IMR-90 (cell line): ENCODE data around the gene ZFHX3. TPM values are rescaled to one million over a fixed set of nuclear protein-coding genes. Genes with fewer than 3 reads are reported as not detected.

Experiments used
- ATAC-seq: fragments of 200-7000 bp; cut with Tn5 transposase; 2 replicates; pipeline ENCODE4 v1.9.1; 2020; ENCODE audit warnings: low read depth, mild to moderate bottlenecking, moderate library complexity
- BruUV-seq: library from RNA; stranded (reverse); fragments of 400-500 nt; replicated peaks from 2 replicates; lab custom pipeline; 2021; lab: Mats Ljungman, UMichigan
- CTCF ChIA-PET: fragments of 300-600 bp; formaldehyde crosslinking; extraction: SDS; loops from one replicate; lab custom pipeline; 2021; ENCODE audit warnings: antibody characterized with exemption; lab: Yijun Ruan, JAX
- POLR2A ChIA-PET: fragments of 300-600 bp; sonication (Branson Sonifier 250); formaldehyde crosslinking; loops from one replicate; lab custom pipeline; 2022; ENCODE audit warnings: antibody characterized with exemption; ENCODE audit not compliant: unreplicated experiment; lab: Charles Lee
- DNase-seq: peaks from one replicate; pipeline ENCODE4 v3.0.0; 2013
- H2AFZ ChIP-seq: replicated peaks from 2 replicates; pipeline ENCODE3; 2013; ENCODE audit warnings: low read length, mild to moderate bottlenecking; ENCODE audit not compliant: poor library complexity
- H2AK5ac ChIP-seq: 2 replicates; pipeline ENCODE4 v1.6.1; 2013; ENCODE audit warnings: low read depth, low read length, inconsistent platforms
- H2AK9ac ChIP-seq: replicated peaks from 2 replicates; pipeline ENCODE3; 2013; ENCODE audit warnings: mild to moderate bottlenecking, low read depth, low read length, moderate library complexity; ENCODE audit not compliant: poor library complexity
- H2BK120ac ChIP-seq: 2 replicates; pipeline ENCODE4 v1.6.1; 2013; ENCODE audit warnings: low read depth, low read length, inconsistent platforms
- H2BK15ac ChIP-seq: 3 replicates; pipeline ENCODE4 v1.6.1; 2013; ENCODE audit warnings: low read depth, low read length, inconsistent platforms
- H2BK20ac ChIP-seq: 2 replicates; pipeline ENCODE4 v1.6.1; 2013; ENCODE audit warnings: low read depth, mild to moderate bottlenecking, inconsistent platforms, low read length, moderate library complexity
- H2BK5ac ChIP-seq: 2 replicates; pipeline ENCODE4 v1.6.1; 2013; ENCODE audit warnings: mild to moderate bottlenecking, low read depth, low read length, inconsistent platforms; ENCODE audit not compliant: poor library complexity, severe bottlenecking
- H3K14ac ChIP-seq: replicated peaks from 2 replicates; pipeline ENCODE4 v1.6.1; 2013; ENCODE audit warnings: low read depth, low read length, inconsistent platforms
- H3K18ac ChIP-seq: 2 replicates; pipeline ENCODE4 v1.6.1; 2013; ENCODE audit warnings: low read depth, low read length, control low read depth
- H3K23ac ChIP-seq: 2 replicates; pipeline ENCODE4 v1.6.1; 2013; ENCODE audit warnings: low read depth, low read length, inconsistent platforms
- H3K27ac ChIP-seq: 2 replicates; pipeline ENCODE4 v1.5.1; 2013; ENCODE audit warnings: mild to moderate bottlenecking, control low read depth, low read length; ENCODE audit not compliant: insufficient read depth
- H3K27me3 ChIP-seq: 2 replicates; pipeline ENCODE4 v1.6.1; 2013; ENCODE audit warnings: low read length; ENCODE audit not compliant: control insufficient read depth, insufficient read depth
- H3K36me3 ChIP-seq: 2 replicates; pipeline ENCODE4 v1.6.1; 2013; ENCODE audit warnings: low read length, mixed read lengths; ENCODE audit not compliant: control insufficient read depth, insufficient read depth
- H3K4ac ChIP-seq: 2 replicates; pipeline ENCODE4 v1.6.1; 2013; ENCODE audit warnings: low read depth, low read length, inconsistent platforms
- H3K4me1 ChIP-seq: 2 replicates; pipeline ENCODE4 v1.6.1; 2013; ENCODE audit warnings: low read length, mixed read lengths; ENCODE audit not compliant: control insufficient read depth, insufficient read depth
- H3K4me2 ChIP-seq: 2 replicates; pipeline ENCODE4 v1.6.1; 2013; ENCODE audit warnings: low read depth, mild to moderate bottlenecking, control low read depth, low read length, moderate library complexity
- H3K4me3 ChIP-seq: 2 replicates; pipeline ENCODE4 v1.5.1; 2013; ENCODE audit warnings: low read depth, mild to moderate bottlenecking, control low read depth, low read length, moderate library complexity; ENCODE audit not compliant: insufficient read depth
- H3K56ac ChIP-seq: 2 replicates; pipeline ENCODE4 v1.6.1; 2013; ENCODE audit warnings: low read length, inconsistent platforms; ENCODE audit not compliant: insufficient read depth; ENCODE audit errors: extremely low read depth
- H3K79me1 ChIP-seq, 2 experiments: 2 replicates each; pipeline ENCODE4 v1.6.1; 2013; ENCODE audit warnings: low read length in 2 of 2, inconsistent platforms in 1 of 2, low read depth in 1 of 2
- H3K9ac ChIP-seq: 2 replicates; pipeline ENCODE4 v1.6.1; 2013; ENCODE audit warnings: low read depth, low read length, control low read depth
- H3K9me1 ChIP-seq: 2 replicates; pipeline ENCODE4 v1.6.1; 2013; ENCODE audit warnings: low read length, inconsistent platforms; ENCODE audit not compliant: insufficient read depth
- H3K9me3 ChIP-seq: 2 replicates; pipeline ENCODE4 v1.6.1; 2013; ENCODE audit warnings: low read length; ENCODE audit not compliant: control insufficient read depth, insufficient read depth
- H4K20me1 ChIP-seq: 2 replicates; pipeline ENCODE4 v1.6.1; 2013; ENCODE audit warnings: low read length, inconsistent platforms; ENCODE audit not compliant: insufficient read depth
- H4K5ac ChIP-seq: 2 replicates; pipeline ENCODE4 v1.6.1; 2013; ENCODE audit warnings: mild to moderate bottlenecking, low read depth, low read length, control low read depth
- H4K8ac ChIP-seq, 2 experiments: 2 replicates each; pipeline ENCODE4 v1.6.1; 2013; ENCODE audit warnings: low read depth in 2 of 2, low read length in 2 of 2, control low read depth in 1 of 2, inconsistent platforms in 1 of 2
- H4K91ac ChIP-seq: 2 replicates; pipeline ENCODE4 v1.6.1; 2013; ENCODE audit warnings: low read depth, low read length, inconsistent platforms; ENCODE audit not compliant: insufficient read depth
- CEBPB ChIP-seq: IDR thresholded peaks from 2 replicates; pipeline ENCODE4 v1.6.1; 2012; ENCODE audit warnings: low read depth, low read length, improper control_type of control experiment
- CHD1 ChIP-seq: IDR thresholded peaks from 2 replicates; pipeline ENCODE4 v1.6.1; 2012; ENCODE audit warnings: low read depth, low read length, improper control_type of control experiment
- CTCF ChIP-seq: conservative IDR thresholded peaks from 2 replicates; pipeline ENCODE4 v1.5.1; 2012; ENCODE audit warnings: mild to moderate bottlenecking, low read depth, low read length, improper control_type of control experiment
- ELK1 ChIP-seq: fragments of 150-350 bp; IDR thresholded peaks from 2 replicates; pipeline ENCODE4 v1.6.1; 2016; ENCODE audit warnings: low read depth, mild to moderate bottlenecking, low read length, moderate library complexity, borderline replicate concordance
- FOS ChIP-seq: fragments of 150-350 bp; IDR thresholded peaks from 2 replicates; pipeline ENCODE4 v1.6.1; 2016; ENCODE audit warnings: low read depth, low read length
- MAFK ChIP-seq: IDR thresholded peaks from 2 replicates; pipeline ENCODE4 v1.6.1; 2012; ENCODE audit warnings: low read depth, low read length, improper control_type of control experiment
- MAZ ChIP-seq: IDR thresholded peaks from 2 replicates; pipeline ENCODE4 v1.6.1; 2012; ENCODE audit warnings: low read depth, mild to moderate bottlenecking, low read length, improper control_type of control experiment, moderate library complexity, borderline replicate concordance
- MXI1 ChIP-seq: IDR thresholded peaks from 2 replicates; pipeline ENCODE4 v1.6.1; 2012; ENCODE audit warnings: low read depth, mild to moderate bottlenecking, low read length, moderate library complexity, borderline replicate concordance
- NFE2L2 ChIP-seq: fragments of 150-350 bp; IDR thresholded peaks from 2 replicates; pipeline ENCODE4 v1.6.1; 2016; ENCODE audit warnings: low read depth, mild to moderate bottlenecking, low read length
- POLR2A ChIP-seq: IDR thresholded peaks from 2 replicates; pipeline ENCODE4 v1.6.1; 2012; ENCODE audit warnings: mild to moderate bottlenecking, low read depth, low read length
- RAD21 ChIP-seq: IDR thresholded peaks from 2 replicates; pipeline ENCODE4 v1.6.1; 2012; ENCODE audit warnings: low read length, improper control_type of control experiment
- RCOR1 ChIP-seq: IDR thresholded peaks from 2 replicates; pipeline ENCODE4 v1.6.1; 2012; ENCODE audit warnings: mild to moderate bottlenecking, low read length, improper control_type of control experiment; ENCODE audit not compliant: insufficient replicate concordance
- RFX5 ChIP-seq: IDR thresholded peaks from 2 replicates; pipeline ENCODE4 v1.8.0; 2012; ENCODE audit warnings: low read depth, mild to moderate bottlenecking, low read length, moderate library complexity
- SMC3 ChIP-seq: fragments of 150-350 bp; IDR thresholded peaks from 2 replicates; pipeline ENCODE4 v1.6.1; 2016; ENCODE audit warnings: low read depth, mild to moderate bottlenecking, antibody characterized with exemption, low read length, moderate library complexity
- USF2 ChIP-seq: fragments of 150-350 bp; IDR thresholded peaks from 2 replicates; pipeline ENCODE4 v1.6.1; 2017; ENCODE audit warnings: mild to moderate bottlenecking, antibody characterized with exemption, low read length, low read depth
- WGBS, 2 experiments: methylation state at CpG; one replicate each; pipeline versions ENCODE4 v1.1.5 to v1.1.7; 2013; ENCODE audit warnings: missing lambda C conversion rate in 2 of 2; ENCODE audit not compliant: insufficient read length in 1 of 2; ENCODE audit errors: extremely low coverage in 2 of 2; 5-methylcytosine and 5-hydroxymethylcytosine counted together
- dilution Hi-C: fragments of 300-500 bp; cut with HindIII; formaldehyde crosslinking; loops from one replicate; pipeline ENCODE4 v1.14.3; 2018; ENCODE audit warnings: low sequenced_read_pairs; ENCODE audit not compliant: unreplicated experiment
- in situ Hi-C: fragments of 300-500 bp; cut with MboI; formaldehyde crosslinking; loops from 3 replicates; pipeline ENCODE4 v1.14.3; 2019; ENCODE audit warnings: low sequenced_read_pairs, inconsistent platforms, mixed read lengths
- intact Hi-C: fragments of 100-400 bp; cut with micrococcal nuclease; formaldehyde crosslinking; loops from 2 replicates; pipeline ENCODE4 v1.10.0; 2022
- polyA plus RNA-seq, 3 experiments: library from polyadenylated mRNA; depleted of rRNA; stranded (reverse); fragments of >200 nt; gene quantifications; 2 replicates each; pipeline ENCODE4 v1.2.3, GENCODE V29; 2012; ENCODE audit warnings: low replicate concordance in 1 of 3
- total RNA-seq: library from RNA; depleted of rRNA; stranded (reverse); fragments of >200 nt; gene quantifications from 2 replicates; pipeline ENCODE4 v1.2.3, GENCODE V29; 2012

ZFHX3 gene
- total and polyA plus RNA-seq, 2 of the 4 experiments (the other 2 are of a cell fraction) = 1.4 to 1.7 TPM

- Histone ChIP-seq H3K4ac (no peak overlapping the region), H2BK20ac (no peak overlapping the region), H3K23ac (no peak overlapping the region), H3K27ac (no peak overlapping the region), H2BK120ac (no peak overlapping the region), H2BK5ac (no peak overlapping the region), H4K5ac (no peak overlapping the region), H4K91ac (no peak overlapping the region), H4K20me1 (peaks cover 4% of the 10 kb centered on the region; the same call in 1 of the 2 replicates), H3K36me3 (no peaks in the 10 kb centered on the region; the same call in 1 of the 2 replicates), H2AK5ac (no peak overlapping the region; the same call in 1 of the 2 replicates), H3K27me3 (no peaks in the 10 kb centered on the region), H3K56ac (no peak overlapping the region), H3K18ac (no peak overlapping the region), H2BK15ac (0 out of 3 replicates have a peak overlapping the region, but pooled peaks have one; percentile 29), H2AK9ac (no peak overlapping the region), H3K9ac (no peak overlapping the region), H3K9me3 (no peaks in the 10 kb centered on the region), H3K4me1 (peaks cover 7% of the 10 kb centered on the region), H3K79me1 (peaks cover 27 to 36% of the 10 kb centered on the region in 2 experiments), H2AFZ (no peak overlapping the region), H4K8ac (no peak overlapping the region), H3K4me2 (no peak overlapping the region), H3K9me1 (peaks cover 5% of the 10 kb centered on the region; the same call in 1 of the 2 replicates), H3K14ac (peak overlapping the region; percentile 8; the same call in 1 of the 2 replicates), H3K4me3 (no peak overlapping the region)
- intact Hi-C loops = no loop called here
- ChIA-PET POLR2A (no interaction called here), CTCF (interaction anchor here (1.4 kb wide), 1 partner anchor 27 kb away, joined by 3 read pairs; no protein-coding TSS in a partner anchor)
- in situ Hi-C loops = no loop called here
- dilution Hi-C loops = no loop called here
- 86% methylated on average over 5 of the region's 6 CpGs; no CpG with 5 or more reads in 1 of the 2 experiments for WGBS, 2 experiments
- TF ChIP-seq USF2 = no peak
- no peak for TF ChIP-seq MXI1
- TF ChIP-seq ELK1 = no peak
- TF ChIP-seq RCOR1 = no peak
- no peak for TF ChIP-seq NFE2L2
- TF ChIP-seq CEBPB = no peak
- no peak for TF ChIP-seq MAZ
- no peak for TF ChIP-seq CHD1
- no peak for TF ChIP-seq RFX5
- TF ChIP-seq CTCF = no peak
- no peak for TF ChIP-seq POLR2A
- TF ChIP-seq MAFK = no peak
- no peak for TF ChIP-seq SMC3
- no peak for TF ChIP-seq FOS
- TF ChIP-seq RAD21 = no peak
- DNase-seq (no peak), ATAC-seq (no peak)
- no TSS peak for BruUV-seq
These were observed 188.3 kb downstream of the ZFHX3 start for GRCh38 chr16:72859581-72859980.
